Measurements from ENCODE around the gene LIPG. TPM values are rescaled to one million over a fixed set of nuclear protein-coding genes. Genes with fewer than 3 reads are reported as not detected.

The LIPG gene
- polyA plus RNA-seq, 1 donor (not counting 4 experiments of a cell fraction or from before 2014, with no cell fraction given): 241 TPM

DNA sequence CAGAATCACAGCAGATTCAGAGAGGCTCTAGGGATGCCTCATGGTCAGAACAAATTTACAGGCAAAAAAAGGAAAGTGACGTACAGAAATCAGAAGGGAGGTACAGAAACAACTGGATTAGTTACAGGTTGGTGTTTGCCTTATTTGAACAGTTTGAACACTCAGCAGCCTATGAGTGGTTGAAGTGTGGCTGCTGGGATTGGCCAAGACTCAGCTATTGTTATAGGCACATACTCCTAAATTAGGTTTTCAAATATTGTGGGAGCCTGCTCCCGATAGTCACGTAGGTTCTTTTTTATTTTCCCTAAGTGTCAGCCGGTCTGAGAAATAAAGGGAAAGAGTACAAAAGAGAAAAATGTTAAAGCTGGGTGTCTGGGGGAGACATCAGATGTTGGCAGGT lies 8.9 kb upstream of the LIPG start:
- dilution Hi-C loops (cut with MboI; ENCODE audit: extremely low pct_ligation_motif_present, low sequenced_read_pairs): no loop called here
- no peak overlapping the region for H3K27ac ChIP-seq (ENCODE audit: control insufficient read depth, insufficient read depth, low read length)

DNA sequence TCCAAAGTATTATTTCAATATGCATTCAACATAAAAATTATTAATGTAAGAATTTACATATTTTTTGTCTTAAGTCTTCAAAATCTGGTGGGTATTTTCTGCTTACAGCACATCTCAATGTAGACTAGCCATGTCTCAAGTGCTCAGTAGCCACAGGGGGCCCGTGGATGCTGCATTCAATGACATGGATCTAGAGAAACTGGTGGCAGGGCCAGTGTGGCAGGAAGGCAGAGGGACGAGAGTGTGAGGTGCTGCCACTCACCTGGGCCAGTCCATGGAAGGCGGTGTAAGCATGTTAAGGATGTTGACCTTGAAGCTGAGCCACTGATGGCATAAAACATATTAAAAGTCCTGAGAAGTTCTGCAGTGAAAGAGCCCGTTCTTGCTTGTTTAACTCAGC lies 6.2 kb upstream of the LIPG start:
- dilution Hi-C loops (cut with MboI; ENCODE audit: extremely low pct_ligation_motif_present, low sequenced_read_pairs): no loop called here
- no peaks in the 10 kb centered on the region for H3K79me2 ChIP-seq (ENCODE audit: control insufficient read depth, insufficient read depth, low read length)
- H3K27me3 ChIP-seq (ENCODE audit: control insufficient read depth, extremely low read depth, insufficient read depth, low read length): no peaks in the 10 kb centered on the region
- no peak overlapping the region for H3K9ac ChIP-seq (ENCODE audit: control insufficient read depth, extremely low read depth, insufficient read depth, low read length)
- no peaks in the 10 kb centered on the region for H3K36me3 ChIP-seq (ENCODE audit: control insufficient read depth in 2 of 2, extremely low read depth in 1 of 2, insufficient read depth in 2 of 2, low read length in 2 of 2)
- no peak overlapping the region for H2AFZ ChIP-seq (ENCODE audit: control insufficient read depth, low read length)
- no peak for TF ChIP-seq EZH2 (IDR thresholded peaks at IDR 0.05; ENCODE audit: low read length)
- TF ChIP-seq, protein P1, sequence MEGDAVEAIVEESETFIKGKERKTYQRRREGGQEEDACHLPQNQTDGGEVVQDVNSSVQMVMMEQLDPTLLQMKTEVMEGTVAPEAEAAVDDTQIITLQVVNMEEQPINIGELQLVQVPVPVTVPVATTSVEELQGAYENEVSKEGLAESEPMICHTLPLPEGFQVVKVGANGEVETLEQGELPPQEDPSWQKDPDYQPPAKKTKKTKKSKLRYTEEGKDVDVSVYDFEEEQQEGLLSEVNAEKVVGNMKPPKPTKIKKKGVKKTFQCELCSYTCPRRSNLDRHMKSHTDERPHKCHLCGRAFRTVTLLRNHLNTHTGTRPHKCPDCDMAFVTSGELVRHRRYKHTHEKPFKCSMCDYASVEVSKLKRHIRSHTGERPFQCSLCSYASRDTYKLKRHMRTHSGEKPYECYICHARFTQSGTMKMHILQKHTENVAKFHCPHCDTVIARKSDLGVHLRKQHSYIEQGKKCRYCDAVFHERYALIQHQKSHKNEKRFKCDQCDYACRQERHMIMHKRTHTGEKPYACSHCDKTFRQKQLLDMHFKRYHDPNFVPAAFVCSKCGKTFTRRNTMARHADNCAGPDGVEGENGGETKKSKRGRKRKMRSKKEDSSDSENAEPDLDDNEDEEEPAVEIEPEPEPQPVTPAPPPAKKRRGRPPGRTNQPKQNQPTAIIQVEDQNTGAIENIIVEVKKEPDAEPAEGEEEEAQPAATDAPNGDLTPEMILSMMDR (optimal IDR thresholded peaks at IDR 0.05 in 1 of 3, IDR thresholded peaks at IDR 0.05 in 1 of 3, conservative IDR thresholded peaks at IDR 0.05 in 1 of 3; ENCODE audit: extremely low read depth in 1 of 3, insufficient read depth in 2 of 3, low read length in 3 of 3): no peak
- FAIRE-seq (no peak), DNase-seq (ENCODE audit: low read depth, low spot score) (no peak)
- no peaks in the 10 kb centered on the region for H4K20me1 ChIP-seq (ENCODE audit: control insufficient read depth, extremely low read depth, insufficient read depth, low read length)
- H3K9me1 ChIP-seq (ENCODE audit: control insufficient read depth, extremely low read depth, insufficient read depth, low read length): no peaks in the 10 kb centered on the region
- no peaks in the 10 kb centered on the region for H3K9me3 ChIP-seq (ENCODE audit: control insufficient read depth, low read depth, low read length)
- no peak overlapping the region for H3K27ac ChIP-seq (ENCODE audit: control insufficient read depth, insufficient read depth, low read length)
- H3K4me1 ChIP-seq (ENCODE audit: control insufficient read depth, extremely low read depth, insufficient read depth, low read length): peaks cover 1% of the 10 kb centered on the region
- H3K4me2 ChIP-seq (ENCODE audit: control insufficient read depth, extremely low read depth, insufficient read depth, low read depth, low read length): no peak overlapping the region
- no peak overlapping the region for H3K4me3 ChIP-seq (ENCODE audit: control insufficient read depth in 2 of 3, extremely low read depth in 1 of 3, insufficient read depth in 2 of 3, low read depth in 1 of 3, low read length in 3 of 3)

More for the DNA sequence above, 8.9 kb upstream of the LIPG start:
- FAIRE-seq: no peak
- no peaks in the 10 kb centered on the region for H3K79me2 ChIP-seq (ENCODE audit: control insufficient read depth, insufficient read depth, low read length)
- H3K27me3 ChIP-seq (ENCODE audit: control insufficient read depth, extremely low read depth, insufficient read depth, low read length): no peaks in the 10 kb centered on the region
- no peak overlapping the region for H3K4me3 ChIP-seq (ENCODE audit: control insufficient read depth in 2 of 3, extremely low read depth in 1 of 3, insufficient read depth in 2 of 3, low read depth in 1 of 3, low read length in 3 of 3)
- H3K36me3 ChIP-seq (ENCODE audit: control insufficient read depth in 2 of 2, extremely low read depth in 1 of 2, insufficient read depth in 2 of 2, low read length in 2 of 2): no peaks in the 10 kb centered on the region
- H3K4me2 ChIP-seq (ENCODE audit: control insufficient read depth, extremely low read depth, insufficient read depth, low read depth, low read length): no peak overlapping the region
- H3K9me3 ChIP-seq (ENCODE audit: control insufficient read depth, low read depth, low read length): no peaks in the 10 kb centered on the region
- no peak for DNase-seq (ENCODE audit: low read depth, low spot score)
- TF ChIP-seq, protein P1 (optimal IDR thresholded peaks at IDR 0.05 in 1 of 3, IDR thresholded peaks at IDR 0.05 in 1 of 3, conservative IDR thresholded peaks at IDR 0.05 in 1 of 3; ENCODE audit: extremely low read depth in 1 of 3, insufficient read depth in 2 of 3, low read length in 3 of 3): no peak
- no peak for TF ChIP-seq EZH2 (IDR thresholded peaks at IDR 0.05; ENCODE audit: low read length)
- H3K4me1 ChIP-seq (ENCODE audit: control insufficient read depth, extremely low read depth, insufficient read depth, low read length): peaks cover 7% of the 10 kb centered on the region
- no peak overlapping the region for H3K9ac ChIP-seq (ENCODE audit: control insufficient read depth, extremely low read depth, insufficient read depth, low read length)
- H4K20me1 ChIP-seq (ENCODE audit: control insufficient read depth, extremely low read depth, insufficient read depth, low read length): no peaks in the 10 kb centered on the region
- H3K9me1 ChIP-seq (ENCODE audit: control insufficient read depth, extremely low read depth, insufficient read depth, low read length): no peaks in the 10 kb centered on the region
- no peak overlapping the region for H2AFZ ChIP-seq (ENCODE audit: control insufficient read depth, low read length)

Measured in keratinocyte (primary cell).